GM12872 (cell line): ENCODE measurements around the gene ZKSCAN1.

Experiments
- TF ChIP-seq, protein P1 (sequence below): IDR thresholded peaks from 3 replicates; pipeline ENCODE4 v1.5.1; 2011; ENCODE audit warnings: low read depth, mild to moderate bottlenecking, low read length, moderate library complexity; ENCODE audit not compliant: insufficient read depth

Gene ZKSCAN1

DNA sequence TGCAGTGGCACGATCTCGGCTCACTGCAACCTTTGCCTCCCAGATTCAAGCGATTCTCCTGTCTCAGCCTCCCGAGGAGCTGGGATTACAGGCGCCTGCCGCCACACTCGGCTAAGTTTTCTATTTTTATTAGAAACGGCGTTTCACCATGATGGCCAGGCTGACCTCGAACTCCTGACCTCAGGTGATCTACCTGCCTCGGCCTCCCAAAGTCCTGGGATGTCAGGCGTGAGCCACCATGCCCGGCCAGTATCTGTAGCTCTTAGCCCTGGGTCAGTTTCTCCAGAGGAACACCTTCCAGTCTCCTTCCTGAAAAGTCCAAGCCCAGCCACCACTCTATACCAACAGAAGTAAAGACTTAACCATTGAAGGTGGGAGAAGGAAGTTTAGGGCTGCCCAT, 15.2 kb upstream of the ZKSCAN1 start:
- TF ChIP-seq, protein P1, sequence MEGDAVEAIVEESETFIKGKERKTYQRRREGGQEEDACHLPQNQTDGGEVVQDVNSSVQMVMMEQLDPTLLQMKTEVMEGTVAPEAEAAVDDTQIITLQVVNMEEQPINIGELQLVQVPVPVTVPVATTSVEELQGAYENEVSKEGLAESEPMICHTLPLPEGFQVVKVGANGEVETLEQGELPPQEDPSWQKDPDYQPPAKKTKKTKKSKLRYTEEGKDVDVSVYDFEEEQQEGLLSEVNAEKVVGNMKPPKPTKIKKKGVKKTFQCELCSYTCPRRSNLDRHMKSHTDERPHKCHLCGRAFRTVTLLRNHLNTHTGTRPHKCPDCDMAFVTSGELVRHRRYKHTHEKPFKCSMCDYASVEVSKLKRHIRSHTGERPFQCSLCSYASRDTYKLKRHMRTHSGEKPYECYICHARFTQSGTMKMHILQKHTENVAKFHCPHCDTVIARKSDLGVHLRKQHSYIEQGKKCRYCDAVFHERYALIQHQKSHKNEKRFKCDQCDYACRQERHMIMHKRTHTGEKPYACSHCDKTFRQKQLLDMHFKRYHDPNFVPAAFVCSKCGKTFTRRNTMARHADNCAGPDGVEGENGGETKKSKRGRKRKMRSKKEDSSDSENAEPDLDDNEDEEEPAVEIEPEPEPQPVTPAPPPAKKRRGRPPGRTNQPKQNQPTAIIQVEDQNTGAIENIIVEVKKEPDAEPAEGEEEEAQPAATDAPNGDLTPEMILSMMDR: no peak

DNA sequence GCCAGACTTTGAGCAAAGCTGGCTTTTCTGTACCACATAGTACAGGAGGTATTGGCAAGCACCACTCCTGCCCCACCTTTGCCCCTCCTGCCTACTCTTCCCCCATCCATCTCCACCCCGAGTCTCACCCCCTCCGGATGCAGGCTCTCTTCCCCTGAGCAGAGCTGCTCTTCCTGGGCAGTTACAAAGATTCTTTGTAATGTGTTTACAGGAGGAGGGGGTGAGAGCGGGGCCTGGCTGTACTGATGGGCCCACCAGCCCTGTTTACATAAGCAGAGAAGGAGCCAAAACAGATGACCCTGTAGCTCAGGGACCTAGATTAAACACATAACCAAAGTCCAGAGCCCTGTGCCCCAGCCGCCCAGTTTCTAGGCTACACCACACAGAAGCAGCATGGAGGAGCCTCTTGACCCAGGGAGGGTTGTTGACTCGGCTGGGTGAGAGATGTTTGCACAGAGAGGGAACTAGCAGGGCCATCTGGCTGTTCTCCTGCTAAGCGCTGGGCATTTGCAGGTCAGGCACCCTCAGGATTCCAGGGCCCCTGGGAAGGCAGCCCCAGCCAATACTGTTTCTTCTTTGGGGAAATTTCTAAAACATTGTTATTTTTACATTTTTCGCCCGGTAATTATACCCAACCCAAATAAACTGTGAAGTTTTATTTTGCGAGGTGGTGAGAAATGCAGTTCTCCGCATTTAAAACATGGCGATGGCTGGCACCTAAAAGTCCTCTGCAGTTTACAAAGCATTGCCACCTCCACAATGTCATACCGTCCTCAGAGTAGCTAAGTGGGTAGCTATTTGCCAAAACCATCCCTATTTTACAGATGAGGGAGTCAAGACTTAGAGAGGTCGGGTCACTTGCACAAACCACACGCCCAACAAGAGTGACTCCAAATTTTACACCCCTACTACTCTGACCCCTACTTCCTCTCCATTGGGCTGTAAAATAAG, 11.4 kb upstream of the ZKSCAN1 start:
- TF ChIP-seq, protein P1: no peak

DNA sequence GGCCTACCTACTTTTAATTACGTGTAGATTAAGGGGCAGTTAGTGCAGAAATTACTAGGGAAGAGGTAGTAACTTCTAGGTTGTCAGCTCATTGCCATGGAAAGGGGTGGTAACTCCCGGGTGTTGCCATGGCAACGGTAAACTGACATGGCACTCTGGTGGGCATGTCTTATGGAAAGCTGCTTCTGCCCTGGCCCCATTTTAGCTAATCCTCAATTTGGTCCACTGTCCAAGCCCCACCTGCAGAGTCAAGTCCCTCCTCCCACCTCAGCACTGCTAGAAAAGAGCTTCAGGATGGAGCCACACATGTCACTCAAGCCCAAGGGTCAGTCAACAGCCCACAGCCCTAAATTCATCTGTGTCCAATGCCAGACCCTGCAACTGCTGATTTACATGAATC, 7.5 kb upstream of the ZKSCAN1 start:
- TF ChIP-seq, protein P1: no peak

DNA sequence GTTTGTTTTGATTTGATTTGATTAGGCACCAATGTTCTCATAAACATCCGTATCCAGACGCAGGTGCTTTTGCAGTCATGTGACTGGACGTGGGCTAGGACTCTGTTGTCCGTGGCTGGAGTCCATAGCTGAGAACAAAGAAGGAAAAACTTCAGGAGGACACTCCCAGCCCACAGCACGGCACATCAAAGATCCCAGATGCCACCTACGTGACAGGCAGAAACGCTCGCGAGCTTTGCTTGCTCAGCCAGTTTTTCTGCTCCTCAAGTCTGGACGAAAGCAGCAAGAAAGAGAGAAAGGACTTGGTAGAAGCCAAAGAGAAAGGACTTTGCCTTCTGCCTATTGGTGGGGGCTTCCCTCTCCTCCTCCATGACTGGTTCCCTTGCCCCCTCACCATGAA, 6.9 kb upstream of the ZKSCAN1 start:
- TF ChIP-seq, protein P1: no peak

DNA sequence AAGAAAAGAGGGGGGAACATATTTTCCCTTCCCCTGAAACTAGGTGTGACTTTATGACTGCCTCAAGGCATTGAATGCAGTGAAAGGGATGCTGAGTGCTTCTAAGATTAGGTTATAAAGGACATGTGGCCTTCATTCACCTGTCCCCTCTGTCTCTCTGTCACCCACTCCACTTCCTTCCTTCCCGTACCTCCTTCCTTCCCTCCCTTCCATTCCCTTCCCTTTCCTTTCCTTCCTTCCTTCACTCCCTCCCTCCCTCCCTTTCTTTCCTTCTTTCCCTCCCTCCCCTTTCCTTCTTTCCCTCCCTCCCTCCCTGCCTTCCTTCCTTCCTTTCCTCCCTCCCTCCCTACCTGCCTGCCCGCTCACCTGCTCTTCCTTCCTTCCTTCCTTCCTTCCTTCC, 4.5 kb upstream of the ZKSCAN1 start:
- TF ChIP-seq, protein P1: no peak

DNA sequence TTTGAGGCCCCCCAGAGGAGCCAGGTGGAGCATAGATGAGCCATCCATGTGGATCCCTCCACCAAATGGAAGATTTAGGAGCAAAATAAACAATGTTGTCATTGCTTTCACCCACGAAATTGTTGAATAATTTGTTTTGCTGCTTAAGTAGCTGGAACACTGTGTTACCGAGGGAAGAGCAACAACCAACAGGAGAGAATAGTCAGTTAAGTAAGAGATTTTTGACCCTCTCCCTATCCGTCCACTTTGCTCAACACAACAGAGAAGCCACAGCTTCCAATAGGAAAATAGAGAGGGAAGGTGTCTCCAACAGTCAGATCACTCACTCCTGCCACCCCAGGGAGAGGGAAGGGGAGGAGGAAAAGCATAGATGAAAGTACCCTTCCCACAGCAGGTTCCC, 3.9 kb upstream of the ZKSCAN1 start:
- TF ChIP-seq, protein P1: no peak

DNA sequence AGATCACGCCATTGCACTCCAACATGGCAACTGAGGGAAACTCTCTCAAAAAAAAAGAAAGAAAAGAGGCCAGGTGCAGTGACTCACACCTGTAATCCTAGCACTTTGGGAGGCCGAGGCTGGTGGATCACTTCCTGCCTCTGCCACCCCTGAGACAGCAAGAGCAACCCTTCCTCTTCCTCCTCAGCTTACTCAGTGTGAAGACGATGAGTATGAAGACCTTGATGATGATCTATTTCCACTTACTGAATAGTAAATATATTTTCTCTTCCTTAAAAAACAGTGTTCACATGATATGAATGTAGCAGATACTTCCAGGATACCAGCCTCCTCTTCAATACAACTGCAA, 2.1 kb upstream of the ZKSCAN1 start:
- TF ChIP-seq, protein P1: no peak
